HEK293T (cell line): ENCODE results near the gene AKAP8L.

ENCODE experiments used
- CTCF ChIA-PET: fragments of 350-600 bp; formaldehyde crosslinking; extraction: SDS; loops from one replicate; lab custom pipeline; 2021; ENCODE audit warnings: antibody characterized with exemption, inconsistent platforms; lab: Yijun Ruan, JAX
- POLR2A ChIA-PET: fragments of 350-600 bp; formaldehyde crosslinking; extraction: SDS; loops from one replicate; lab custom pipeline; 2020; ENCODE audit warnings: antibody characterized with exemption, inconsistent platforms; lab: Yijun Ruan, JAX
- DNase-seq: peaks from one replicate; pipeline ENCODE4 v3.0.0; 2012; ENCODE audit warnings: mixed read lengths; ENCODE audit errors: extremely low spot score
- ARNT ChIP-seq: fragments of 450-650 bp; IDR thresholded peaks from 2 replicates; pipeline ENCODE4 v1.6.1; 2017; ENCODE audit warnings: mild to moderate bottlenecking
- BHLHE40 ChIP-seq: fragments of 450-650 bp; IDR thresholded peaks from 2 replicates; pipeline ENCODE4 v1.6.1; 2016; ENCODE audit warnings: mild to moderate bottlenecking, moderate library complexity, borderline replicate concordance
- CTBP1 ChIP-seq: fragments of 450-650 bp; IDR thresholded peaks from 2 replicates; pipeline ENCODE4 v1.6.1; 2016; ENCODE audit warnings: borderline replicate concordance
- ELF4 ChIP-seq: fragments of 450-650 bp; IDR thresholded peaks from 2 replicates; pipeline ENCODE4 v1.6.1; 2017; ENCODE audit warnings: antibody characterized with exemption
- FOXA1 ChIP-seq: fragments of 450-650 bp; IDR thresholded peaks from 2 replicates; pipeline ENCODE4 v1.6.1; 2016; ENCODE audit warnings: mild to moderate bottlenecking
- FOXK2 ChIP-seq: fragments of 450-650 bp; IDR thresholded peaks from 2 replicates; pipeline ENCODE4 v1.6.1; 2016; ENCODE audit warnings: mild to moderate bottlenecking
- FOXM1 ChIP-seq: fragments of 450-650 bp; IDR thresholded peaks from 2 replicates; pipeline ENCODE4 v1.6.1; 2017; ENCODE audit warnings: mild to moderate bottlenecking, borderline replicate concordance
- HDGF ChIP-seq: fragments of 450-650 bp; IDR thresholded peaks from 2 replicates; pipeline ENCODE4 v1.6.1; 2017; ENCODE audit warnings: antibody characterized with exemption, borderline replicate concordance
- L3MBTL2 ChIP-seq: fragments of 450-650 bp; conservative IDR thresholded peaks from 2 replicates; pipeline ENCODE4 v1.6.1; 2016; ENCODE audit warnings: mild to moderate bottlenecking
- LEF1 ChIP-seq: fragments of 450-650 bp; IDR thresholded peaks from 2 replicates; pipeline ENCODE4 v1.6.1; 2017; ENCODE audit warnings: mild to moderate bottlenecking, borderline replicate concordance
- NFRKB ChIP-seq: fragments of 450-650 bp; IDR thresholded peaks from 2 replicates; pipeline ENCODE4 v1.6.1; 2016; ENCODE audit warnings: mild to moderate bottlenecking, moderate library complexity
- PKNOX1 ChIP-seq: fragments of 450-650 bp; IDR thresholded peaks from 2 replicates; pipeline ENCODE4 v1.6.1; 2016
- SP1 ChIP-seq: fragments of 450-650 bp; IDR thresholded peaks from 2 replicates; pipeline ENCODE4 v1.6.1; 2017
- SUZ12 ChIP-seq: fragments of 450-650 bp; IDR thresholded peaks from 2 replicates; pipeline ENCODE4 v1.6.1; 2016; ENCODE audit warnings: mild to moderate bottlenecking
- TARDBP ChIP-seq: fragments of 450-650 bp; IDR thresholded peaks from 2 replicates; pipeline ENCODE4 v1.6.1; 2016
- ZNF384 ChIP-seq: fragments of 450-650 bp; IDR thresholded peaks from 2 replicates; pipeline ENCODE4 v1.6.1; 2016

Gene AKAP8L

GRCh38 chr19:15374105-15374651, 44.6 kb downstream of the AKAP8L start:
- no peak for DNase-seq
- ChIA-PET CTCF (no interaction called here), POLR2A (no interaction called here)
- TF ChIP-seq FOXM1 = no peak
- no peak for TF ChIP-seq FOXK2
- no peak for TF ChIP-seq SP1
- no peak for TF ChIP-seq LEF1
- TF ChIP-seq HDGF = no peak
- no peak for TF ChIP-seq BHLHE40
- no peak for TF ChIP-seq FOXA1
- TF ChIP-seq ELF4 = no peak
- no peak for TF ChIP-seq CTBP1
- TF ChIP-seq NFRKB = no peak
- no peak for TF ChIP-seq SUZ12
- no peak for TF ChIP-seq L3MBTL2
- no peak for TF ChIP-seq PKNOX1
- no peak for TF ChIP-seq TARDBP
- no peak for TF ChIP-seq ARNT
- TF ChIP-seq ZNF384 = no peak

GRCh38 chr19:15373644-15374043, 45.1 kb downstream of the AKAP8L start:
- POLR2A ChIA-PET = no interaction called here
- no peak for TF ChIP-seq HDGF
- TF ChIP-seq NFRKB = no peak
- no peak for TF ChIP-seq CTBP1
- no peak for TF ChIP-seq BHLHE40
- TF ChIP-seq FOXA1 = no peak
- no peak for TF ChIP-seq ZNF384
- no peak for TF ChIP-seq PKNOX1
- no peak for TF ChIP-seq ELF4
- TF ChIP-seq L3MBTL2 = no peak
- no peak for TF ChIP-seq TARDBP
- TF ChIP-seq FOXK2 = no peak
- no peak for TF ChIP-seq SP1
- no peak for TF ChIP-seq SUZ12
- TF ChIP-seq LEF1 = no peak
- no peak for TF ChIP-seq FOXM1
- no peak for TF ChIP-seq ARNT
- CTCF ChIA-PET = no interaction called here
- DNase-seq = no peak

- ChIA-PET POLR2A (no interaction called here), CTCF (no interaction called here)
- DNase-seq = no peak
- TF ChIP-seq SUZ12 (no peak), PKNOX1 (no peak), FOXM1 (no peak), NFRKB (no peak), L3MBTL2 (no peak), FOXA1 (no peak), HDGF (no peak), CTBP1 (no peak), SP1 (no peak), TARDBP (no peak), FOXK2 (no peak), ARNT (no peak), ELF4 (no peak), LEF1 (no peak), BHLHE40 (no peak)
These were observed 45.9 kb downstream of the AKAP8L start for GRCh38 chr19:15372891-15373301.

GRCh38 chr19:15372470-15372869, 46.3 kb downstream of the AKAP8L start:
- TF ChIP-seq LEF1 = no peak
- no peak for TF ChIP-seq TARDBP
- no peak for TF ChIP-seq PKNOX1
- TF ChIP-seq SUZ12 = no peak
- TF ChIP-seq NFRKB = no peak
- TF ChIP-seq L3MBTL2 = no peak
- TF ChIP-seq ARNT = no peak
- no peak for TF ChIP-seq FOXM1
- no peak for TF ChIP-seq HDGF
- no peak for TF ChIP-seq ZNF384
- POLR2A ChIA-PET = no interaction called here
- CTCF ChIA-PET = no interaction called here
- no peak for DNase-seq

- ChIA-PET POLR2A (no interaction called here), CTCF (interaction anchor here (0.6 kb wide), 1 partner anchor 90 kb away, joined by 3 read pairs; no protein-coding TSS in a partner anchor)
- TF ChIP-seq ZNF384 = no peak
- no peak for TF ChIP-seq BHLHE40
- no peak for TF ChIP-seq NFRKB
- TF ChIP-seq TARDBP = no peak
- TF ChIP-seq FOXM1 = no peak
- TF ChIP-seq ELF4 = no peak
- TF ChIP-seq LEF1 = no peak
- DNase-seq = no peak
These were observed 46.9 kb downstream of the AKAP8L start for GRCh38 chr19:15371786-15372380.
